C4-2B (cell line): ENCODE data around the gene SPATA16.

Experiments used
- ZFX ChIP-seq: fragments of 450-650 bp; IDR thresholded peaks from 2 replicates; pipeline ENCODE4 v1.6.1; 2017
- TF ChIP-seq, protein P1 (sequence below): fragments of 450-650 bp; conservative IDR thresholded peaks from 2 replicates; pipeline ENCODE4 v1.5.1; 2017; ENCODE audit warnings: mild to moderate bottlenecking

DNA sequence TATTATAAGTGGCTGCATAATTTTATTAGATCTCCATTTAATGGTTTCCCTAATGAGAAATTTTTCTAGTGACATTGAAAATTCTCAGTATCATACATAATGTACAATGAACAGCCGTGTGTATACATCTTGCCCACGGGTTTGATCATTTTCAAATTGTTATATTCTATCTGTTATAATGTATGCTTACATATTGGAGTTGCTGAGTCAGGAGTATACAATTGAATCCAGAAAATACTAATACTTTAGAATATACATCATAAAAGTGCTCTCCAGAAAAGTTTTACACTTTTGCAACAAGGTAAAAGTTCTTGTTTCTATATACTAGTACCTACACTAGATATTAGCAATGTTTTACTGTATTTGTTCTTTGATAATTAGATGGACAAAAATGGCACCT is 82.8 kb downstream of the SPATA16 start:
- TF ChIP-seq, protein P1, sequence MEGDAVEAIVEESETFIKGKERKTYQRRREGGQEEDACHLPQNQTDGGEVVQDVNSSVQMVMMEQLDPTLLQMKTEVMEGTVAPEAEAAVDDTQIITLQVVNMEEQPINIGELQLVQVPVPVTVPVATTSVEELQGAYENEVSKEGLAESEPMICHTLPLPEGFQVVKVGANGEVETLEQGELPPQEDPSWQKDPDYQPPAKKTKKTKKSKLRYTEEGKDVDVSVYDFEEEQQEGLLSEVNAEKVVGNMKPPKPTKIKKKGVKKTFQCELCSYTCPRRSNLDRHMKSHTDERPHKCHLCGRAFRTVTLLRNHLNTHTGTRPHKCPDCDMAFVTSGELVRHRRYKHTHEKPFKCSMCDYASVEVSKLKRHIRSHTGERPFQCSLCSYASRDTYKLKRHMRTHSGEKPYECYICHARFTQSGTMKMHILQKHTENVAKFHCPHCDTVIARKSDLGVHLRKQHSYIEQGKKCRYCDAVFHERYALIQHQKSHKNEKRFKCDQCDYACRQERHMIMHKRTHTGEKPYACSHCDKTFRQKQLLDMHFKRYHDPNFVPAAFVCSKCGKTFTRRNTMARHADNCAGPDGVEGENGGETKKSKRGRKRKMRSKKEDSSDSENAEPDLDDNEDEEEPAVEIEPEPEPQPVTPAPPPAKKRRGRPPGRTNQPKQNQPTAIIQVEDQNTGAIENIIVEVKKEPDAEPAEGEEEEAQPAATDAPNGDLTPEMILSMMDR, result no peak
- no peak for TF ChIP-seq ZFX
